ENCODE results near the gene CAMTA2. TPM values are rescaled to one million over a fixed set of nuclear protein-coding genes. Genes with fewer than 3 reads are reported as not detected.

Gene CAMTA2
- total RNA-seq, 1 experiment from 2014 or later = 9.2 TPM

GRCh38 chr17:4919511-4920047 lies 67.9 kb downstream of the CAMTA2 start (continued):
- no peak for TF ChIP-seq JAZF1 (CRISPR knock-in tag; IDR thresholded peaks at IDR 0.05)
- no peak for TF ChIP-seq ZNF671 (CRISPR knock-in tag; IDR thresholded peaks at IDR 0.05)
- TF ChIP-seq ZBTB21 (CRISPR knock-in tag; IDR thresholded peaks at IDR 0.05; ENCODE audit: borderline replicate concordance) = no peak
- TF ChIP-seq ZNF317 (CRISPR knock-in tag; IDR thresholded peaks at IDR 0.05; ENCODE audit: borderline replicate concordance, low read depth) = no peak
- TF ChIP-seq KAT7 (CRISPR knock-in tag; IDR thresholded peaks at IDR 0.05; ENCODE audit: borderline replicate concordance) = no peak
- no peak for TF ChIP-seq RELA (CRISPR knock-in tag; IDR thresholded peaks at IDR 0.05; ENCODE audit: borderline replicate concordance)
- no peak for TF ChIP-seq PREB (CRISPR knock-in tag; IDR thresholded peaks at IDR 0.05; ENCODE audit: borderline replicate concordance)
- TF ChIP-seq TEAD1 (CRISPR knock-in tag; IDR thresholded peaks at IDR 0.05) = no peak
- TF ChIP-seq ZMAT4 (CRISPR knock-in tag; IDR thresholded peaks at IDR 0.05) = no peak
- no peak for TF ChIP-seq ZNF121 (CRISPR knock-in tag; IDR thresholded peaks at IDR 0.05)
- TF ChIP-seq FOXP1 (CRISPR knock-in tag; IDR thresholded peaks at IDR 0.05; ENCODE audit: borderline replicate concordance) = no peak
- no peak for TF ChIP-seq ATF3 (CRISPR knock-in tag; conservative IDR thresholded peaks at IDR 0.05)
- TF ChIP-seq RORB (CRISPR knock-in tag; IDR thresholded peaks at IDR 0.05) = no peak

Small RNA genes within 50 kb of the gene (microRNA-seq; reads per million reads assigned to microRNA genes)
- gene MIR6864 (ENCODE audit: borderline number of aligned reads) (not detected), gene MIR6865 (ENCODE audit: borderline number of aligned reads) (not detected)

Other genes with a start within 250 kb of the CAMTA2 start
- gene ZMYND15, start 247.8 kb downstream of the CAMTA2 start, total RNA-seq (2021) = 0.39 to 0.71 TPM (median 0.63 TPM) in 3 replicates
- gene CXCL16, start 247.7 kb downstream of the CAMTA2 start, total RNA-seq (2021) = 3.2 to 3.8 TPM (median 3.5 TPM) in 3 replicates
- gene TM4SF5, start 215.8 kb downstream of the CAMTA2 start, total RNA-seq (2021) = not detected in 3 replicates
- 1.2 to 2.1 TPM (median 1.7 TPM) in 3 replicates for gene VMO1, start 201.3 kb downstream of the CAMTA2 start, total RNA-seq (2021)
- gene GLTPD2, start 198.7 kb downstream of the CAMTA2 start, total RNA-seq (2021) = 0.41 to 0.44 TPM in 2 of 3 replicates, not detected in the other
- 294 to 305 TPM (median 296 TPM) in 3 replicates for gene PSMB6, start 191.5 kb downstream of the CAMTA2 start, total RNA-seq (2021)
- 51.3 to 64.9 TPM (median 52.1 TPM) in 3 replicates for gene PLD2, start 180.5 kb downstream of the CAMTA2 start, total RNA-seq (2021)
- gene MINK1, start 154.3 kb downstream of the CAMTA2 start, total RNA-seq (2021) = 92.1 to 105 TPM (median 96.2 TPM) in 3 replicates
- 8.2 to 8.7 TPM (median 8.7 TPM) in 3 replicates for gene C17orf107, start 88.1 kb downstream of the CAMTA2 start, total RNA-seq (2021)
- gene CHRNE, start 84.6 kb downstream of the CAMTA2 start, total RNA-seq (2021) = 0.64 to 0.78 TPM (median 0.70 TPM) in 3 replicates
- gene GP1BA, start 55.4 kb downstream of the CAMTA2 start, total RNA-seq (2021) = not detected in 3 replicates
- gene SLC25A11, start 47.6 kb downstream of the CAMTA2 start, total RNA-seq (2021) = 73.7 to 83.3 TPM (median 76.8 TPM) in 3 replicates
- gene RNF167, start 47.4 kb downstream of the CAMTA2 start, total RNA-seq (2021) = 121 to 143 TPM (median 122 TPM) in 3 replicates
- gene PFN1, start 39.1 kb downstream of the CAMTA2 start, total RNA-seq (2021) = 1,289 to 1,315 TPM (median 1,307 TPM) in 3 replicates
- gene ENO3, start 36.6 kb downstream of the CAMTA2 start, total RNA-seq (2021) = 30.9 to 40.3 TPM (median 37.7 TPM) in 3 replicates
- gene SPAG7, start 19.9 kb downstream of the CAMTA2 start, total RNA-seq (2021) = 97.3 to 103 TPM (median 101 TPM) in 3 replicates
- 0.61 to 1.1 TPM (median 1.1 TPM) in 3 replicates for gene INCA1, start 9.8 kb upstream of the CAMTA2 start, total RNA-seq (2021)
- 112 to 130 TPM (median 115 TPM) in 3 replicates for gene KIF1C, start 10.3 kb upstream of the CAMTA2 start, total RNA-seq (2021)
- gene SLC52A1, start 47.8 kb upstream of the CAMTA2 start, total RNA-seq (2021) = 0.78 to 1.1 TPM (median 0.99 TPM) in 3 replicates
- gene ZFP3, start 90.8 kb upstream of the CAMTA2 start, total RNA-seq (2021) = 0.39 to 0.71 TPM (median 0.66 TPM) in 3 replicates
- gene ZNF232, start 124.2 kb upstream of the CAMTA2 start, total RNA-seq (2021) = 19.2 to 23.1 TPM (median 21.7 TPM) in 3 replicates
- 0.20 to 0.25 TPM (median 0.23 TPM) in 3 replicates for gene USP6, start 128.4 kb upstream of the CAMTA2 start, total RNA-seq (2021)
- gene ZNF594, start 204.2 kb upstream of the CAMTA2 start, total RNA-seq (2021) = 9.5 to 11.6 TPM (median 10.1 TPM) in 3 replicates
- gene SCIMP, start 247.2 kb upstream of the CAMTA2 start, total RNA-seq (2021) = not detected in 3 replicates